K562 (cell line): ENCODE data around the gene VENTX. TPM values are rescaled to one million over a fixed set of nuclear protein-coding genes. Genes with fewer than 3 reads are reported as not detected.

ENCODE experiments used
- ARID1B ChIP-seq: fragments of 450-650 bp; IDR thresholded peaks from 2 replicates; pipeline ENCODE4 v1.6.1; 2016; ENCODE audit warnings: antibody characterized with exemption, mild to moderate bottlenecking, inconsistent platforms
- ATF1 ChIP-seq, 2 experiments: fragments of 450-650 bp in 1 of 2; IDR thresholded peaks; 2 replicates each; pipeline ENCODE4 v1.6.1; 2016; ENCODE audit warnings: missing compliant biosample characterization in 1 of 2, missing genetic modification characterization in 1 of 2
- CBFA2T3 ChIP-seq: fragments of 450-650 bp; IDR thresholded peaks from 2 replicates; pipeline ENCODE4 v1.6.1; 2017
- FUS ChIP-seq: fragments of 200-400 bp; formaldehyde crosslinking; optimal IDR thresholded peaks from 2 replicates; pipeline ENCODE3; 2017; ENCODE audit warnings: low read depth, low read length
- MAFG ChIP-seq: fragments of 450-650 bp; conservative IDR thresholded peaks from 2 replicates; pipeline ENCODE4 v1.6.1; 2016; ENCODE audit warnings: missing genetic modification characterization, missing compliant biosample characterization
- MAX ChIP-seq: sonication (generic); formaldehyde crosslinking; IDR thresholded peaks from 2 replicates; pipeline ENCODE4 v1.9.0; 2022; ENCODE audit warnings: mild to moderate bottlenecking, missing genetic modification reagents
- MAZ ChIP-seq, 2 experiments: fragments of 450-650 bp in 1 of 2; sonication (generic) in 1 of 2; formaldehyde crosslinking; IDR thresholded peaks in 1 of 2; conservative IDR thresholded peaks in 1 of 2; 2 replicates each; pipeline versions ENCODE4 v1.4.0 to v1.5.0; 2020; ENCODE audit warnings: mild to moderate bottlenecking in 1 of 2, missing genetic modification reagents in 1 of 2
- MTF1 ChIP-seq: fragments of 250-450 bp; sonication (Bioruptor Pico); IDR thresholded peaks from 2 replicates; pipeline ENCODE4 v1.9.0; 2021; ENCODE audit warnings: moderate library complexity, mild to moderate bottlenecking, inconsistent platforms, borderline replicate concordance
- SMARCA4 ChIP-seq: fragments of 450-650 bp; IDR thresholded peaks from 2 replicates; pipeline ENCODE4 v1.6.1; 2016
- TEAD4 ChIP-seq, 2 experiments: sonication (generic) in 1 of 2; formaldehyde crosslinking in 1 of 2; IDR thresholded peaks; 2 replicates each; pipeline versions ENCODE4 v1.6.1 to v1.8.0; 2012 to 2022; ENCODE audit warnings: borderline replicate concordance in 1 of 2, inconsistent platforms in 1 of 2, low read length in 1 of 2, mild to moderate bottlenecking in 1 of 2, missing genetic modification reagents in 1 of 2
- ZBTB12 ChIP-seq: fragments of 250-450 bp; sonication (Bioruptor Pico); IDR thresholded peaks from 2 replicates; pipeline ENCODE4 v1.4.0; 2020
- ZNF12 ChIP-seq: sonication (generic); formaldehyde crosslinking; IDR thresholded peaks from 2 replicates; pipeline ENCODE4 v1.4.0; 2020; ENCODE audit warnings: mild to moderate bottlenecking, missing genetic modification reagents
- ZNF695 ChIP-seq: fragments of 450-650 bp; formaldehyde crosslinking; IDR thresholded peaks from 2 replicates; pipeline ENCODE4 v1.4.0; 2020; ENCODE audit warnings: mild to moderate bottlenecking, moderate library complexity
- ZNF79 ChIP-seq: fragments of 250-450 bp; sonication (Bioruptor Pico); IDR thresholded peaks from 2 replicates; pipeline ENCODE4 v1.4.0; 2020; ENCODE audit warnings: low read depth, mild to moderate bottlenecking, moderate library complexity
- polyA plus RNA-seq, 8 experiments: library from polyadenylated mRNA; depleted of rRNA in 4 of 8; stranded (reverse) in 5 of 8; unstranded in 3 of 8; fragments of >200 nt; fragmentation: Nextera tagmentation in 2 of 8; fragmentation: Illumina TruSeq in 1 of 8; extraction: Ambion mirVana in 2 of 8; extraction: Trizol in 1 of 8; gene quantifications; 2 replicates each; pipeline versions ENCODE4 v1.2.1 to v1.2.3, GENCODE V29; 2011 to 2014; ENCODE audit warnings: inconsistent platforms in 1 of 8, missing spikeins in 1 of 8
- total RNA-seq, 7 experiments: library from RNA; depleted of rRNA in 6 of 7; stranded (reverse); fragments of >200 nt in 6 of 7; fragmentation: Illumina TruSeq in 2 of 7; extraction: Trizol in 2 of 7; gene quantifications; 2 replicates each; pipeline versions ENCODE4 v1.2.1 to v1.2.3, GENCODE V29; 2011 to 2021; ENCODE audit warnings: low replicate concordance in 1 of 7
- TF ChIP-seq, protein P1 (sequence below): sonication (generic); formaldehyde crosslinking; IDR thresholded peaks from 2 replicates; pipeline ENCODE4 v1.8.0; 2022; ENCODE audit warnings: missing genetic modification reagents, mild to moderate bottlenecking, moderate library complexity, borderline replicate concordance
- TF ChIP-seq, protein P2 (sequence below): fragments of 450-650 bp; IDR thresholded peaks from 2 replicates; pipeline ENCODE4 v1.6.1; 2016; ENCODE audit warnings: low read depth

VENTX gene
- total and polyA plus RNA-seq, 9 of the 15 experiments (the other 6 are each of a cell fraction or from before 2014, with no cell fraction given), result 0.07 to 0.70 (median 0.20) TPM; not detected in 1

GRCh38 chr10:133274751-133275683, 37.4 kb downstream of the VENTX start (continued):
- TF ChIP-seq ZNF79 (CRISPR knock-in tag), result no peak
- no peak for TF ChIP-seq ATF1 (CRISPR knock-in tag; IDR thresholded peaks at IDR 0.05)
- peak; percentile 37; the same call in 1 of the 2 replicates for TF ChIP-seq ATF1 (tag; IDR thresholded peaks at IDR 0.05)
- TF ChIP-seq MTF1 (CRISPR knock-in tag), result no peak
- TF ChIP-seq MAX (CRISPR knock-in tag), result no peak
- peak; percentile 69 for TF ChIP-seq ARID1B
- TF ChIP-seq TEAD4 (IDR thresholded peaks at IDR 0.05; ENCODE audit: low read length), result peak; percentile 59; the same call in 1 of the 2 replicates
- no peak for TF ChIP-seq TEAD4 (CRISPR knock-in tag; IDR thresholded peaks at IDR 0.05; ENCODE audit: borderline replicate concordance)
- peak; percentile 42 for TF ChIP-seq CBFA2T3
- 0 out of 4 replicates have a peak, but pooled peaks of 1 of the 2 experiments have one; percentile 34 for TF ChIP-seq MAZ (CRISPR knock-in tag; conservative IDR thresholded peaks at IDR 0.05 in 1 of 2, IDR thresholded peaks at IDR 0.05 in 1 of 2)
- TF ChIP-seq ZNF695, result no peak
- TF ChIP-seq, protein P1, sequence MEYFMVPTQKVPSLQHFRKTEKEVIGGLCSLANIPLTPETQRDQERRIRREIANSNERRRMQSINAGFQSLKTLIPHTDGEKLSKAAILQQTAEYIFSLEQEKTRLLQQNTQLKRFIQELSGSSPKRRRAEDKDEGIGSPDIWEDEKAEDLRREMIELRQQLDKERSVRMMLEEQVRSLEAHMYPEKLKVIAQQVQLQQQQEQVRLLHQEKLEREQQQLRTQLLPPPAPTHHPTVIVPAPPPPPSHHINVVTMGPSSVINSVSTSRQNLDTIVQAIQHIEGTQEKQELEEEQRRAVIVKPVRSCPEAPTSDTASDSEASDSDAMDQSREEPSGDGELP (CRISPR knock-in tag), result peak; percentile 15; the same call in 1 of the 2 replicates
- TF ChIP-seq, protein P2, sequence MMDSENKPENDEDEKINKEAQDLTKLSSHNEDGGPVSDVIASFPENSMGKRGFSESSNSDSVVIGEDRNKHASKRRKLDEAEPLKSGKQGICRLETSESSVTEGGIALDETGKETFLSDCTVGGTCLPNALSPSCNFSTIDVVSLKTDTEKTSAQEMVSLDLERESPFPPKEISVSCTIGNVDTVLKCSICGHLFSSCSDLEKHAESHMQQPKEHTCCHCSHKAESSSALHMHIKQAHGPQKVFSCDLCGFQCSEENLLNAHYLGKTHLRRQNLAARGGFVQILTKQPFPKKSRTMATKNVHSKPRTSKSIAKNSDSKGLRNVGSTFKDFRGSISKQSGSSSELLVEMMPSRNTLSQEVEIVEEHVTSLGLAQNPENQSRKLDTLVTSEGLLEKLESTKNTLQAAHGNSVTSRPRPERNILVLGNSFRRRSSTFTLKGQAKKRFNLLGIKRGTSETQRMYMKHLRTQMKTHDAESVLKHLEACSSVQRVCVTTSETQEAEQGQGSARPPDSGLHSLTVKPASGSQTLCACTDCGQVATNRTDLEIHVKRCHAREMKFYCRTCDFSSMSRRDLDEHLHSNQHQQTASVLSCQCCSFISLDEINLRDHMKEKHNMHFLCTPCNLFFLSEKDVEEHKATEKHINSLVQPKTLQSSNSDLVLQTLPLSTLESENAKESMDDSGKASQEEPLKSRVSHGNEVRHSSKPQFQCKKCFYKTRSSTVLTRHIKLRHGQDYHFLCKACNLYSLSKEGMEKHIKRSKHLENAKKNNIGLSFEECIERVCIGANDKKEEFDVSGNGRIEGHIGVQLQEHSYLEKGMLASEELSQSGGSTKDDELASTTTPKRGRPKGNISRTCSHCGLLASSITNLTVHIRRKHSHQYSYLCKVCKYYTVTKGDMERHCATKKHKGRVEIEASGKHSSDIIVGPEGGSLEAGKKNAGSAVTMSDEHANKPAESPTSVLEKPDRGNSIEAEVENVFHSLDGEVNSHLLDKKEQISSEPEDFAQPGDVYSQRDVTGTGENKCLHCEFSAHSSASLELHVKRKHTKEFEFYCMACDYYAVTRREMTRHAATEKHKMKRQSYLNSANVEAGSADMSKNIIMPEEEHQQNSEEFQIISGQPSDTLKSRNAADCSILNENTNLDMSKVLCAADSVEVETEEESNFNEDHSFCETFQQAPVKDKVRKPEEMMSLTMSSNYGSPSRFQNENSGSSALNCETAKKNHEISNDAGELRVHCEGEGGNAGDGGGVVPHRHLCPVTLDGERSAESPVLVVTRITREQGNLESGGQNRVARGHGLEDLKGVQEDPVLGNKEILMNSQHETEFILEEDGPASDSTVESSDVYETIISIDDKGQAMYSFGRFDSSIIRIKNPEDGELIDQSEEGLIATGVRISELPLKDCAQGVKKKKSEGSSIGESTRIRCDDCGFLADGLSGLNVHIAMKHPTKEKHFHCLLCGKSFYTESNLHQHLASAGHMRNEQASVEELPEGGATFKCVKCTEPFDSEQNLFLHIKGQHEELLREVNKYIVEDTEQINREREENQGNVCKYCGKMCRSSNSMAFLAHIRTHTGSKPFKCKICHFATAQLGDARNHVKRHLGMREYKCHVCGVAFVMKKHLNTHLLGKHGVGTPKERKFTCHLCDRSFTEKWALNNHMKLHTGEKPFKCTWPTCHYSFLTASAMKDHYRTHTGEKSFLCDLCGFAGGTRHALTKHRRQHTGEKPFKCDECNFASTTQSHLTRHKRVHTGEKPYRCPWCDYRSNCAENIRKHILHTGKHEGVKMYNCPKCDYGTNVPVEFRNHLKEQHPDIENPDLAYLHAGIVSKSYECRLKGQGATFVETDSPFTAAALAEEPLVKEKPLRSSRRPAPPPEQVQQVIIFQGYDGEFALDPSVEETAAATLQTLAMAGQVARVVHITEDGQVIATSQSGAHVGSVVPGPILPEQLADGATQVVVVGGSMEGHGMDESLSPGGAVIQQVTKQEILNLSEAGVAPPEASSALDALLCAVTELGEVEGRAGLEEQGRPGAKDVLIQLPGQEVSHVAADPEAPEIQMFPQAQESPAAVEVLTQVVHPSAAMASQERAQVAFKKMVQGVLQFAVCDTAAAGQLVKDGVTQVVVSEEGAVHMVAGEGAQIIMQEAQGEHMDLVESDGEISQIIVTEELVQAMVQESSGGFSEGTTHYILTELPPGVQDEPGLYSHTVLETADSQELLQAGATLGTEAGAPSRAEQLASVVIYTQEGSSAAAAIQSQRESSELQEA, result no peak
- TF ChIP-seq SMARCA4, result 0 out of 2 replicates have a peak, but pooled peaks have one; percentile 37
- TF ChIP-seq ZNF12 (CRISPR knock-in tag), result 0 out of 2 replicates have a peak, but pooled peaks have one; percentile 25
- TF ChIP-seq FUS, result no peak
- no peak for TF ChIP-seq ZBTB12 (CRISPR knock-in tag)
- TF ChIP-seq MAFG (tag), result no peak
